Frontal cortex (tissue), 4 donors: Measurements from ENCODE around the gene TCF15. TPM values are rescaled to one million over a fixed set of nuclear protein-coding genes. Genes with fewer than 3 reads are reported as not detected.
"Not testable (repeated sequence)": the region's sequence is repeated elsewhere in the genome, so short reads cannot be mapped to it uniquely, and the experiment has no call there.

Experiments used
- DNase-seq, 2 donors: peaks; one replicate each; pipeline ENCODE4 v3.0.0; 2012; ENCODE audit warnings: low spot score in 2 of 2
- FAIRE-seq: peaks from 2 replicates; lab custom pipeline; 2012; peaks lifted over from hg19 to GRCh38; lab: Jason Lieb, UNC
- total RNA-seq: library from RNA; depleted of rRNA; stranded (reverse); fragments of >200 nt; gene quantifications from one replicate; pipeline ENCODE4 v1.2.3, GENCODE V29; 2014
- donor health status: control.
- donor health status: control.
- donor health status: control.

Gene TCF15
- total RNA-seq, 1 donor from 2014 or later = under 0.01 TPM

GRCh38 chr20:588932-589672, 21.0 kb downstream of the TCF15 start:
- DNase-seq = no peak
- FAIRE-seq = no peak

GRCh38 chr20:588476-588875, 21.6 kb downstream of the TCF15 start:
- FAIRE-seq (no peak), DNase-seq (no peak)

- no peak for DNase-seq
- FAIRE-seq = no peak
Measured at GRCh38 chr20:584971-585301, 25.2 kb downstream of the TCF15 start.

GRCh38 chr20:584161-584970, 25.7 kb downstream of the TCF15 start:
- no peak for DNase-seq
- no peak for FAIRE-seq

- FAIRE-seq = no peak
- DNase-seq = no peak
Measured at GRCh38 chr20:582204-582603, 27.9 kb downstream of the TCF15 start.

- FAIRE-seq, DNase-seq: not testable (repeated sequence)
Measured at GRCh38 chr20:578940-579690, 31.0 kb downstream of the TCF15 start.

- DNase-seq (no peak), FAIRE-seq (no peak)
Measured at GRCh38 chr20:577167-577791, 32.8 kb downstream of the TCF15 start.

- FAIRE-seq (no peak), DNase-seq (no peak)
Measured at GRCh38 chr20:576156-576555, 34.0 kb downstream of the TCF15 start.

GRCh38 chr20:575230-575629, 34.9 kb downstream of the TCF15 start:
- FAIRE-seq (no peak), DNase-seq (no peak)

- FAIRE-seq (no peak), DNase-seq (no peak)
Measured at GRCh38 chr20:574297-574942, 35.7 kb downstream of the TCF15 start.

GRCh38 chr20:573414-574296, 36.5 kb downstream of the TCF15 start:
- FAIRE-seq (no peak), DNase-seq (no peak)

GRCh38 chr20:572727-573126, 37.4 kb downstream of the TCF15 start:
- FAIRE-seq = no peak

GRCh38 chr20:571754-572441, 38.2 kb downstream of the TCF15 start:
- FAIRE-seq (no peak), DNase-seq (peak in 1 of 2 donors; percentile 49)

More at GRCh38 chr20:572727-573126, 37.4 kb downstream of the TCF15 start:
- no peak for DNase-seq

GRCh38 chr20:568673-569415, 41.3 kb downstream of the TCF15 start:
- DNase-seq = no peak
- no peak for FAIRE-seq

GRCh38 chr20:568097-568652, 41.9 kb downstream of the TCF15 start:
- no peak for FAIRE-seq
- DNase-seq = no peak

- FAIRE-seq (no peak), DNase-seq (no peak)
Measured at GRCh38 chr20:564192-564591, 45.9 kb downstream of the TCF15 start.

- DNase-seq (no peak), FAIRE-seq (no peak)
Measured at GRCh38 chr20:563187-563586, 46.9 kb downstream of the TCF15 start.
